IMR-90 (cell line): ENCODE results near the gene TPSAB1. TPM values are rescaled to one million over a fixed set of nuclear protein-coding genes. Genes with fewer than 3 reads are reported as not detected.

Experiments used
- ATAC-seq: fragments of 200-7000 bp; cut with Tn5 transposase; 2 replicates; pipeline ENCODE4 v1.9.1; 2020; ENCODE audit warnings: low read depth, mild to moderate bottlenecking, moderate library complexity
- BruUV-seq: library from RNA; stranded (reverse); fragments of 400-500 nt; replicated peaks from 2 replicates; lab custom pipeline; 2021; lab: Mats Ljungman, UMichigan
- CTCF ChIA-PET: fragments of 300-600 bp; formaldehyde crosslinking; extraction: SDS; loops from one replicate; lab custom pipeline; 2021; ENCODE audit warnings: antibody characterized with exemption; lab: Yijun Ruan, JAX
- POLR2A ChIA-PET: fragments of 300-600 bp; sonication (Branson Sonifier 250); formaldehyde crosslinking; loops from one replicate; lab custom pipeline; 2022; ENCODE audit warnings: antibody characterized with exemption; ENCODE audit not compliant: unreplicated experiment; lab: Charles Lee
- DNase-seq: peaks from one replicate; pipeline ENCODE4 v3.0.0; 2013
- H2AFZ ChIP-seq: replicated peaks from 2 replicates; pipeline ENCODE3; 2013; ENCODE audit warnings: low read length, mild to moderate bottlenecking; ENCODE audit not compliant: poor library complexity
- H2AK5ac ChIP-seq: 2 replicates; pipeline ENCODE4 v1.6.1; 2013; ENCODE audit warnings: low read depth, low read length, inconsistent platforms
- H2AK9ac ChIP-seq: replicated peaks from 2 replicates; pipeline ENCODE3; 2013; ENCODE audit warnings: mild to moderate bottlenecking, low read depth, low read length, moderate library complexity; ENCODE audit not compliant: poor library complexity
- H2BK120ac ChIP-seq: 2 replicates; pipeline ENCODE4 v1.6.1; 2013; ENCODE audit warnings: low read depth, low read length, inconsistent platforms
- H2BK15ac ChIP-seq: 3 replicates; pipeline ENCODE4 v1.6.1; 2013; ENCODE audit warnings: low read depth, low read length, inconsistent platforms
- H2BK20ac ChIP-seq: 2 replicates; pipeline ENCODE4 v1.6.1; 2013; ENCODE audit warnings: low read depth, mild to moderate bottlenecking, inconsistent platforms, low read length, moderate library complexity
- H2BK5ac ChIP-seq: 2 replicates; pipeline ENCODE4 v1.6.1; 2013; ENCODE audit warnings: mild to moderate bottlenecking, low read depth, low read length, inconsistent platforms; ENCODE audit not compliant: poor library complexity, severe bottlenecking
- H3K14ac ChIP-seq: replicated peaks from 2 replicates; pipeline ENCODE4 v1.6.1; 2013; ENCODE audit warnings: low read depth, low read length, inconsistent platforms
- H3K18ac ChIP-seq: 2 replicates; pipeline ENCODE4 v1.6.1; 2013; ENCODE audit warnings: low read depth, low read length, control low read depth
- H3K23ac ChIP-seq: 2 replicates; pipeline ENCODE4 v1.6.1; 2013; ENCODE audit warnings: low read depth, low read length, inconsistent platforms
- H3K27ac ChIP-seq: 2 replicates; pipeline ENCODE4 v1.5.1; 2013; ENCODE audit warnings: mild to moderate bottlenecking, control low read depth, low read length; ENCODE audit not compliant: insufficient read depth
- H3K27me3 ChIP-seq: 2 replicates; pipeline ENCODE4 v1.6.1; 2013; ENCODE audit warnings: low read length; ENCODE audit not compliant: control insufficient read depth, insufficient read depth
- H3K36me3 ChIP-seq: 2 replicates; pipeline ENCODE4 v1.6.1; 2013; ENCODE audit warnings: low read length, mixed read lengths; ENCODE audit not compliant: control insufficient read depth, insufficient read depth
- H3K4ac ChIP-seq: 2 replicates; pipeline ENCODE4 v1.6.1; 2013; ENCODE audit warnings: low read depth, low read length, inconsistent platforms
- H3K4me1 ChIP-seq: 2 replicates; pipeline ENCODE4 v1.6.1; 2013; ENCODE audit warnings: low read length, mixed read lengths; ENCODE audit not compliant: control insufficient read depth, insufficient read depth
- H3K4me2 ChIP-seq: 2 replicates; pipeline ENCODE4 v1.6.1; 2013; ENCODE audit warnings: low read depth, mild to moderate bottlenecking, control low read depth, low read length, moderate library complexity
- H3K4me3 ChIP-seq: 2 replicates; pipeline ENCODE4 v1.5.1; 2013; ENCODE audit warnings: low read depth, mild to moderate bottlenecking, control low read depth, low read length, moderate library complexity; ENCODE audit not compliant: insufficient read depth
- H3K56ac ChIP-seq: 2 replicates; pipeline ENCODE4 v1.6.1; 2013; ENCODE audit warnings: low read length, inconsistent platforms; ENCODE audit not compliant: insufficient read depth; ENCODE audit errors: extremely low read depth
- H3K79me1 ChIP-seq, 2 experiments: 2 replicates each; pipeline ENCODE4 v1.6.1; 2013; ENCODE audit warnings: low read length in 2 of 2, inconsistent platforms in 1 of 2, low read depth in 1 of 2
- H3K9ac ChIP-seq: 2 replicates; pipeline ENCODE4 v1.6.1; 2013; ENCODE audit warnings: low read depth, low read length, control low read depth
- H3K9me1 ChIP-seq: 2 replicates; pipeline ENCODE4 v1.6.1; 2013; ENCODE audit warnings: low read length, inconsistent platforms; ENCODE audit not compliant: insufficient read depth
- H3K9me3 ChIP-seq: 2 replicates; pipeline ENCODE4 v1.6.1; 2013; ENCODE audit warnings: low read length; ENCODE audit not compliant: control insufficient read depth, insufficient read depth
- H4K20me1 ChIP-seq: 2 replicates; pipeline ENCODE4 v1.6.1; 2013; ENCODE audit warnings: low read length, inconsistent platforms; ENCODE audit not compliant: insufficient read depth
- H4K5ac ChIP-seq: 2 replicates; pipeline ENCODE4 v1.6.1; 2013; ENCODE audit warnings: mild to moderate bottlenecking, low read depth, low read length, control low read depth
- H4K8ac ChIP-seq, 2 experiments: 2 replicates each; pipeline ENCODE4 v1.6.1; 2013; ENCODE audit warnings: low read depth in 2 of 2, low read length in 2 of 2, control low read depth in 1 of 2, inconsistent platforms in 1 of 2
- H4K91ac ChIP-seq: 2 replicates; pipeline ENCODE4 v1.6.1; 2013; ENCODE audit warnings: low read depth, low read length, inconsistent platforms; ENCODE audit not compliant: insufficient read depth
- CEBPB ChIP-seq: IDR thresholded peaks from 2 replicates; pipeline ENCODE4 v1.6.1; 2012; ENCODE audit warnings: low read depth, low read length, improper control_type of control experiment
- CHD1 ChIP-seq: IDR thresholded peaks from 2 replicates; pipeline ENCODE4 v1.6.1; 2012; ENCODE audit warnings: low read depth, low read length, improper control_type of control experiment
- FOS ChIP-seq: fragments of 150-350 bp; IDR thresholded peaks from 2 replicates; pipeline ENCODE4 v1.6.1; 2016; ENCODE audit warnings: low read depth, low read length
- MAFK ChIP-seq: IDR thresholded peaks from 2 replicates; pipeline ENCODE4 v1.6.1; 2012; ENCODE audit warnings: low read depth, low read length, improper control_type of control experiment
- MAZ ChIP-seq: IDR thresholded peaks from 2 replicates; pipeline ENCODE4 v1.6.1; 2012; ENCODE audit warnings: low read depth, mild to moderate bottlenecking, low read length, improper control_type of control experiment, moderate library complexity, borderline replicate concordance
- MXI1 ChIP-seq: IDR thresholded peaks from 2 replicates; pipeline ENCODE4 v1.6.1; 2012; ENCODE audit warnings: low read depth, mild to moderate bottlenecking, low read length, moderate library complexity, borderline replicate concordance
- NFE2L2 ChIP-seq: fragments of 150-350 bp; IDR thresholded peaks from 2 replicates; pipeline ENCODE4 v1.6.1; 2016; ENCODE audit warnings: low read depth, mild to moderate bottlenecking, low read length
- POLR2A ChIP-seq: IDR thresholded peaks from 2 replicates; pipeline ENCODE4 v1.6.1; 2012; ENCODE audit warnings: mild to moderate bottlenecking, low read depth, low read length
- RAD21 ChIP-seq: IDR thresholded peaks from 2 replicates; pipeline ENCODE4 v1.6.1; 2012; ENCODE audit warnings: low read length, improper control_type of control experiment
- RCOR1 ChIP-seq: IDR thresholded peaks from 2 replicates; pipeline ENCODE4 v1.6.1; 2012; ENCODE audit warnings: mild to moderate bottlenecking, low read length, improper control_type of control experiment; ENCODE audit not compliant: insufficient replicate concordance
- RFX5 ChIP-seq: IDR thresholded peaks from 2 replicates; pipeline ENCODE4 v1.8.0; 2012; ENCODE audit warnings: low read depth, mild to moderate bottlenecking, low read length, moderate library complexity
- SMC3 ChIP-seq: fragments of 150-350 bp; IDR thresholded peaks from 2 replicates; pipeline ENCODE4 v1.6.1; 2016; ENCODE audit warnings: low read depth, mild to moderate bottlenecking, antibody characterized with exemption, low read length, moderate library complexity
- WGBS, 2 experiments: methylation state at CpG; one replicate each; pipeline versions ENCODE4 v1.1.5 to v1.1.7; 2013; ENCODE audit warnings: missing lambda C conversion rate in 2 of 2; ENCODE audit not compliant: insufficient read length in 1 of 2; ENCODE audit errors: extremely low coverage in 2 of 2; 5-methylcytosine and 5-hydroxymethylcytosine counted together
- dilution Hi-C: fragments of 300-500 bp; cut with HindIII; formaldehyde crosslinking; loops from one replicate; pipeline ENCODE4 v1.14.3; 2018; ENCODE audit warnings: low sequenced_read_pairs; ENCODE audit not compliant: unreplicated experiment
- in situ Hi-C: fragments of 300-500 bp; cut with MboI; formaldehyde crosslinking; loops from 3 replicates; pipeline ENCODE4 v1.14.3; 2019; ENCODE audit warnings: low sequenced_read_pairs, inconsistent platforms, mixed read lengths
- intact Hi-C: fragments of 100-400 bp; cut with micrococcal nuclease; formaldehyde crosslinking; loops from 2 replicates; pipeline ENCODE4 v1.10.0; 2022
- polyA plus RNA-seq, 3 experiments: library from polyadenylated mRNA; depleted of rRNA; stranded (reverse); fragments of >200 nt; gene quantifications; 2 replicates each; pipeline ENCODE4 v1.2.3, GENCODE V29; 2012; ENCODE audit warnings: low replicate concordance in 1 of 3
- total RNA-seq: library from RNA; depleted of rRNA; stranded (reverse); fragments of >200 nt; gene quantifications from 2 replicates; pipeline ENCODE4 v1.2.3, GENCODE V29; 2012
- TF ChIP-seq, protein P1 (sequence below): conservative IDR thresholded peaks from 2 replicates; pipeline ENCODE4 v1.5.1; 2012; ENCODE audit warnings: mild to moderate bottlenecking, low read depth, low read length, improper control_type of control experiment
- TF ChIP-seq, protein P2 (sequence below): fragments of 150-350 bp; IDR thresholded peaks from 2 replicates; pipeline ENCODE4 v1.6.1; 2016; ENCODE audit warnings: low read depth, mild to moderate bottlenecking, low read length, moderate library complexity, borderline replicate concordance
- TF ChIP-seq, protein P3 (sequence below): fragments of 150-350 bp; IDR thresholded peaks from 2 replicates; pipeline ENCODE4 v1.6.1; 2017; ENCODE audit warnings: mild to moderate bottlenecking, antibody characterized with exemption, low read length, low read depth

Gene TPSAB1
- total and polyA plus RNA-seq, 2 of the 4 experiments (the other 2 are of a cell fraction): not detected

DNA sequence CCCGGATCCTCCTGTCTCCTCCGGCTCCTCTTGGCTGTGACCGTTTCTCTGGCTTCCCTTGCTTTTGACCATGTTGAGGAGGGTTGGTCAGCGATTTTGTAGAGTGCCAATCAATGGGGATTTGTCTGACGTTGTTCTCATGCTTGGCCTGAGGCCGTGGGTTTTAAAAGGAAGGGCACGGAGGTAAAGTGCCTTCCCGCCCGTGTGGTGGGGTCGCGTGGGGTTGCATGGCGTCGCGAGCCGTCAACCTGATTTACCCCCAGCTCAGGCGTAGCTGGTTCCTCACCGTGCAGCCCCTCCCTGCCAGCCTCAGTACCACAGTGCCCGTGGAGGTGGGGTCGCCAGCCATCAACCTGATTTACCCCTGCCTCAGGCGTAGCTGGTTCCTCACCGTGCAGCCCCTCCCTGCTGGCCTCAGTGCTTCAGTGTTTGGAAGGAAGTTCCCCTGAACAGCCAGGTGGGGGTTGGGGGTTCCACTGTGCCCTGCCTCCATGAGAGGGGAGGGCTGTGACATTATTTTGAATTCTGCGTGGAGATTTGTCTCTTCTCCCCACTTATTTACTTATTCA is 5.0 kb downstream of the TPSAB1 start:
- Histone ChIP-seq H3K36me3 (no peaks in the 10 kb centered on the region), H2BK5ac (no peak overlapping the region), H3K4me1 (no peaks in the 10 kb centered on the region), H4K5ac (no peak overlapping the region), H4K20me1 (no peaks in the 10 kb centered on the region), H2AFZ (no peak overlapping the region), H2BK15ac (no peak overlapping the region), H3K14ac (no peak overlapping the region), H3K27me3 (peaks cover 18% of the 10 kb centered on the region), H2BK20ac (no peak overlapping the region), H2AK5ac (no peak overlapping the region), H3K9me1 (no peaks in the 10 kb centered on the region), H2BK120ac (no peak overlapping the region), H3K18ac (no peak overlapping the region), H3K79me1 (no peaks in the 10 kb centered on the region), H3K4me3 (no peak overlapping the region), H3K9ac (no peak overlapping the region), H3K56ac (no peak overlapping the region), H3K4me2 (no peak overlapping the region), H3K23ac (no peak overlapping the region), H3K4ac (no peak overlapping the region), H3K9me3 (no peaks in the 10 kb centered on the region), H4K91ac (no peak overlapping the region), H2AK9ac (no peak overlapping the region), H4K8ac (no peak overlapping the region), H3K27ac (no peak overlapping the region)
- CTCF ChIA-PET: no interaction called here
- BruUV-seq: no TSS peak
- TF ChIP-seq MXI1 (no peak), SMC3 (no peak), RFX5 (no peak), FOS (no peak), NFE2L2 (no peak), RAD21 (no peak), CHD1 (no peak), MAFK (no peak), RCOR1 (no peak), CEBPB (no peak), MAZ (no peak), POLR2A (no peak)
- TF ChIP-seq, protein P1, sequence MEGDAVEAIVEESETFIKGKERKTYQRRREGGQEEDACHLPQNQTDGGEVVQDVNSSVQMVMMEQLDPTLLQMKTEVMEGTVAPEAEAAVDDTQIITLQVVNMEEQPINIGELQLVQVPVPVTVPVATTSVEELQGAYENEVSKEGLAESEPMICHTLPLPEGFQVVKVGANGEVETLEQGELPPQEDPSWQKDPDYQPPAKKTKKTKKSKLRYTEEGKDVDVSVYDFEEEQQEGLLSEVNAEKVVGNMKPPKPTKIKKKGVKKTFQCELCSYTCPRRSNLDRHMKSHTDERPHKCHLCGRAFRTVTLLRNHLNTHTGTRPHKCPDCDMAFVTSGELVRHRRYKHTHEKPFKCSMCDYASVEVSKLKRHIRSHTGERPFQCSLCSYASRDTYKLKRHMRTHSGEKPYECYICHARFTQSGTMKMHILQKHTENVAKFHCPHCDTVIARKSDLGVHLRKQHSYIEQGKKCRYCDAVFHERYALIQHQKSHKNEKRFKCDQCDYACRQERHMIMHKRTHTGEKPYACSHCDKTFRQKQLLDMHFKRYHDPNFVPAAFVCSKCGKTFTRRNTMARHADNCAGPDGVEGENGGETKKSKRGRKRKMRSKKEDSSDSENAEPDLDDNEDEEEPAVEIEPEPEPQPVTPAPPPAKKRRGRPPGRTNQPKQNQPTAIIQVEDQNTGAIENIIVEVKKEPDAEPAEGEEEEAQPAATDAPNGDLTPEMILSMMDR: no peak
- TF ChIP-seq, protein P2, sequence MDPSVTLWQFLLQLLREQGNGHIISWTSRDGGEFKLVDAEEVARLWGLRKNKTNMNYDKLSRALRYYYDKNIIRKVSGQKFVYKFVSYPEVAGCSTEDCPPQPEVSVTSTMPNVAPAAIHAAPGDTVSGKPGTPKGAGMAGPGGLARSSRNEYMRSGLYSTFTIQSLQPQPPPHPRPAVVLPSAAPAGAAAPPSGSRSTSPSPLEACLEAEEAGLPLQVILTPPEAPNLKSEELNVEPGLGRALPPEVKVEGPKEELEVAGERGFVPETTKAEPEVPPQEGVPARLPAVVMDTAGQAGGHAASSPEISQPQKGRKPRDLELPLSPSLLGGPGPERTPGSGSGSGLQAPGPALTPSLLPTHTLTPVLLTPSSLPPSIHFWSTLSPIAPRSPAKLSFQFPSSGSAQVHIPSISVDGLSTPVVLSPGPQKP: no peak
- TF ChIP-seq, protein P3, sequence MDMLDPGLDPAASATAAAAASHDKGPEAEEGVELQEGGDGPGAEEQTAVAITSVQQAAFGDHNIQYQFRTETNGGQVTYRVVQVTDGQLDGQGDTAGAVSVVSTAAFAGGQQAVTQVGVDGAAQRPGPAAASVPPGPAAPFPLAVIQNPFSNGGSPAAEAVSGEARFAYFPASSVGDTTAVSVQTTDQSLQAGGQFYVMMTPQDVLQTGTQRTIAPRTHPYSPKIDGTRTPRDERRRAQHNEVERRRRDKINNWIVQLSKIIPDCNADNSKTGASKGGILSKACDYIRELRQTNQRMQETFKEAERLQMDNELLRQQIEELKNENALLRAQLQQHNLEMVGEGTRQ: no peak
- ATAC-seq: no peak
- DNase-seq: no peak
- 19% methylated on average over 3 of the region's 22 CpGs; no CpG with 5 or more reads in 1 of the 2 experiments for WGBS, 2 experiments
- in situ Hi-C loops: no loop called here
- dilution Hi-C loops: no loop called here
- POLR2A ChIA-PET: no interaction called here
- intact Hi-C loops: no loop called here
